ENCODE results near the gene DHRS3. TPM values are rescaled to one million over a fixed set of nuclear protein-coding genes. Genes with fewer than 3 reads are reported as not detected.
"Not testable (repeated sequence)": the region's sequence is repeated elsewhere in the genome, so short reads cannot be mapped to it uniquely, and the experiment has no call there.

Gene DHRS3
- polyA plus RNA-seq, 1 donor (not counting 4 experiments of a cell fraction or from before 2014, with no cell fraction given): 10.7 TPM

- Histone ChIP-seq H3K9me3 (ENCODE audit: control insufficient read depth, low read depth, low read length) (no peaks in the 10 kb centered on the region), H3K27ac (ENCODE audit: control insufficient read depth, insufficient read depth, low read length) (no peak overlapping the region), H3K79me2 (ENCODE audit: control insufficient read depth, insufficient read depth, low read length) (no peaks in the 10 kb centered on the region), H2AFZ (ENCODE audit: control insufficient read depth, low read length) (no peak overlapping the region), H3K27me3 (ENCODE audit: control insufficient read depth, extremely low read depth, insufficient read depth, low read length) (peaks cover 6% of the 10 kb centered on the region), H3K36me3 (ENCODE audit: control insufficient read depth in 2 of 2, extremely low read depth in 1 of 2, insufficient read depth in 2 of 2, low read length in 2 of 2) (no peaks in the 10 kb centered on the region), H3K9ac (ENCODE audit: control insufficient read depth, extremely low read depth, insufficient read depth, low read length) (no peak overlapping the region), H3K4me1 (ENCODE audit: control insufficient read depth, extremely low read depth, insufficient read depth, low read length) (no peaks in the 10 kb centered on the region), H3K9me1 (ENCODE audit: control insufficient read depth, extremely low read depth, insufficient read depth, low read length) (no peaks in the 10 kb centered on the region), H3K4me2 (ENCODE audit: control insufficient read depth, extremely low read depth, insufficient read depth, low read depth, low read length) (no peak overlapping the region), H3K4me3 (ENCODE audit: control insufficient read depth in 2 of 3, extremely low read depth in 1 of 3, insufficient read depth in 2 of 3, low read depth in 1 of 3, low read length in 3 of 3) (no peak overlapping the region), H4K20me1 (ENCODE audit: control insufficient read depth, extremely low read depth, insufficient read depth, low read length) (no peaks in the 10 kb centered on the region)
- dilution Hi-C loops (cut with MboI; ENCODE audit: extremely low pct_ligation_motif_present, low sequenced_read_pairs): no loop called here
- TF ChIP-seq CTCF (optimal IDR thresholded peaks at IDR 0.05 in 1 of 3, IDR thresholded peaks at IDR 0.05 in 1 of 3, conservative IDR thresholded peaks at IDR 0.05 in 1 of 3; ENCODE audit: extremely low read depth in 1 of 3, insufficient read depth in 2 of 3, low read length in 3 of 3): no peak
- no peak for TF ChIP-seq EZH2 (IDR thresholded peaks at IDR 0.05; ENCODE audit: low read length)
- FAIRE-seq (no peak), DNase-seq (ENCODE audit: low read depth, low spot score) (no peak)
Measured at GRCh38 chr1:12524266-12524665, 93.7 kb downstream of the DHRS3 start.

- H3K9me3 ChIP-seq (ENCODE audit: control insufficient read depth, low read depth, low read length); H3K36me3 ChIP-seq (ENCODE audit: control insufficient read depth in 2 of 2, extremely low read depth in 1 of 2, insufficient read depth in 2 of 2, low read length in 2 of 2); H3K4me1 ChIP-seq (ENCODE audit: control insufficient read depth, extremely low read depth, insufficient read depth, low read length); H3K9me1 ChIP-seq (ENCODE audit: control insufficient read depth, extremely low read depth, insufficient read depth, low read length); H4K20me1 ChIP-seq (ENCODE audit: control insufficient read depth, extremely low read depth, insufficient read depth, low read length); DNase-seq (ENCODE audit: low read depth, low spot score); H2AFZ ChIP-seq (ENCODE audit: control insufficient read depth, low read length); H3K27me3 ChIP-seq (ENCODE audit: control insufficient read depth, extremely low read depth, insufficient read depth, low read length); dilution Hi-C loops (cut with MboI; ENCODE audit: extremely low pct_ligation_motif_present, low sequenced_read_pairs); H3K4me3 ChIP-seq (ENCODE audit: control insufficient read depth in 2 of 3, extremely low read depth in 1 of 3, insufficient read depth in 2 of 3, low read depth in 1 of 3, low read length in 3 of 3); H3K27ac ChIP-seq (ENCODE audit: control insufficient read depth, insufficient read depth, low read length); H3K4me2 ChIP-seq (ENCODE audit: control insufficient read depth, extremely low read depth, insufficient read depth, low read depth, low read length); H3K79me2 ChIP-seq (ENCODE audit: control insufficient read depth, insufficient read depth, low read length); FAIRE-seq; H3K9ac ChIP-seq (ENCODE audit: control insufficient read depth, extremely low read depth, insufficient read depth, low read length): not testable (repeated sequence)
Measured at GRCh38 chr1:12522780-12523179, 95.2 kb downstream of the DHRS3 start.

GRCh38 chr1:12521096-12521495, 96.9 kb downstream of the DHRS3 start:
- H3K9ac ChIP-seq (ENCODE audit: control insufficient read depth, extremely low read depth, insufficient read depth, low read length): no peak overlapping the region
- peaks cover 6% of the 10 kb centered on the region for H3K27me3 ChIP-seq (ENCODE audit: control insufficient read depth, extremely low read depth, insufficient read depth, low read length)
- TF ChIP-seq EZH2 (IDR thresholded peaks at IDR 0.05; ENCODE audit: low read length) (no peak), CTCF (optimal IDR thresholded peaks at IDR 0.05 in 1 of 3, IDR thresholded peaks at IDR 0.05 in 1 of 3, conservative IDR thresholded peaks at IDR 0.05 in 1 of 3; ENCODE audit: extremely low read depth in 1 of 3, insufficient read depth in 2 of 3, low read length in 3 of 3) (no peak)
- no peak for DNase-seq (ENCODE audit: low read depth, low spot score)
- H3K4me2 ChIP-seq (ENCODE audit: control insufficient read depth, extremely low read depth, insufficient read depth, low read depth, low read length): no peak overlapping the region
- H3K4me1 ChIP-seq (ENCODE audit: control insufficient read depth, extremely low read depth, insufficient read depth, low read length): no peaks in the 10 kb centered on the region
- no peaks in the 10 kb centered on the region for H4K20me1 ChIP-seq (ENCODE audit: control insufficient read depth, extremely low read depth, insufficient read depth, low read length)
- no peaks in the 10 kb centered on the region for H3K79me2 ChIP-seq (ENCODE audit: control insufficient read depth, insufficient read depth, low read length)
- H3K9me1 ChIP-seq (ENCODE audit: control insufficient read depth, extremely low read depth, insufficient read depth, low read length): no peaks in the 10 kb centered on the region
- no peak overlapping the region for H2AFZ ChIP-seq (ENCODE audit: control insufficient read depth, low read length)
- no peak for FAIRE-seq
- H3K36me3 ChIP-seq (ENCODE audit: control insufficient read depth in 2 of 2, extremely low read depth in 1 of 2, insufficient read depth in 2 of 2, low read length in 2 of 2): no peaks in the 10 kb centered on the region
- no peak overlapping the region for H3K27ac ChIP-seq (ENCODE audit: control insufficient read depth, insufficient read depth, low read length)
- H3K9me3 ChIP-seq (ENCODE audit: control insufficient read depth, low read depth, low read length): no peaks in the 10 kb centered on the region
- dilution Hi-C loops (cut with MboI; ENCODE audit: extremely low pct_ligation_motif_present, low sequenced_read_pairs): no loop called here
- H3K4me3 ChIP-seq (ENCODE audit: control insufficient read depth in 2 of 3, extremely low read depth in 1 of 3, insufficient read depth in 2 of 3, low read depth in 1 of 3, low read length in 3 of 3): no peak overlapping the region

Measured in keratinocyte (primary cell).